ENCODE data around the gene BATF3.

BATF3 gene

DNA sequence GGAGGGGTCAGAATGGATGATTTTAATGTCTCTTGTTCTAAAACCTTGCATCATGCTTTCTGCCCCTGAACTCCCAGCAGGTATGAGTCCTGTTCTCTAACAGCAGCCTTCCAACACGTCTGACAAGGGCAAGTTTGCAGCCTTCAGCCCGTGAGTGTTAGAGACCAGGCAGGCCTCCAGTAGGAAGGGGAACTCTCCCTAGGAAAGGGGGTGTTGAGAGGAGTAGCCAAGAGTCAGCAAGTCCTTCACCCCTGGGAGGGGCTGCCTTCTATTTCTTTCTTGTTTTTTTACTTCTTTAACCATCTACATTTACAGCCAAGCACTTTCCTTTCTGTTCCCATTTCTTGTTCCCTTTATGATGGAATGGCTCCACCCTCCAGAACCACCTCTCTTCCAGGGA, 14.2 kb downstream of the BATF3 start:
- H3K27me3 ChIP-seq (ENCODE audit: control insufficient read depth in 5 of 5, insufficient read depth in 4 of 5, low read length in 5 of 5): peaks cover 0 to 6% (median 0%) of the 10 kb centered on the region in 5 donors
- no peak overlapping the region for H3K4me3 ChIP-seq (ENCODE audit: low read depth in 1 of 5, low read length in 5 of 5)

GRCh38 chr1:212684521-212685090, 15.0 kb downstream of the BATF3 start:
- peaks cover 0 to 29% (median 5%) of the 10 kb centered on the region in 5 donors for H3K4me1 ChIP-seq (ENCODE audit: control insufficient read depth in 5 of 5, insufficient read depth in 5 of 5, low read length in 5 of 5)
- H3K36me3 ChIP-seq (ENCODE audit: control insufficient read depth in 5 of 5, insufficient read depth in 5 of 5, low read length in 5 of 5): peaks cover 0 to 3% (median 0%) of the 10 kb centered on the region in 5 donors
- H3K4me3 ChIP-seq (ENCODE audit: low read depth in 1 of 5, low read length in 5 of 5): no peak overlapping the region
- H3K27ac ChIP-seq (ENCODE audit: low read depth, low read length): no peak overlapping the region
- H3K9ac ChIP-seq (ENCODE audit: low read length in 5 of 5): no peak overlapping the region
- peaks cover 0 to 6% (median 0%) of the 10 kb centered on the region in 5 donors for H3K27me3 ChIP-seq (ENCODE audit: control insufficient read depth in 5 of 5, insufficient read depth in 4 of 5, low read length in 5 of 5)
- H3K9me3 ChIP-seq (ENCODE audit: control insufficient read depth in 5 of 5, low read length in 5 of 5): no peaks in the 10 kb centered on the region

More for the DNA sequence above, 14.2 kb downstream of the BATF3 start:
- Histone ChIP-seq H3K4me1 (ENCODE audit: control insufficient read depth in 5 of 5, insufficient read depth in 5 of 5, low read length in 5 of 5) (peaks cover 0 to 29% (median 5%) of the 10 kb centered on the region in 5 donors), H3K9ac (ENCODE audit: low read length in 5 of 5) (no peak overlapping the region), H3K9me3 (ENCODE audit: control insufficient read depth in 5 of 5, low read length in 5 of 5) (no peaks in the 10 kb centered on the region), H3K36me3 (ENCODE audit: control insufficient read depth in 5 of 5, insufficient read depth in 5 of 5, low read length in 5 of 5) (peaks cover 0 to 3% (median 0%) of the 10 kb centered on the region in 5 donors), H3K27ac (ENCODE audit: low read depth, low read length) (no peak overlapping the region)

- H3K4me1 ChIP-seq (ENCODE audit: control insufficient read depth in 5 of 5, insufficient read depth in 5 of 5, low read length in 5 of 5): peaks cover 0 to 29% (median 5%) of the 10 kb centered on the region in 5 donors
Observed at GRCh38 chr1:212684076-212684475, 15.6 kb downstream of the BATF3 start.

GRCh38 chr1:212683357-212683722, 16.3 kb downstream of the BATF3 start:
- H3K27ac ChIP-seq (ENCODE audit: low read depth, low read length): no peak overlapping the region
- H3K36me3 ChIP-seq (ENCODE audit: control insufficient read depth in 5 of 5, insufficient read depth in 5 of 5, low read length in 5 of 5): peaks cover 0 to 3% (median 0%) of the 10 kb centered on the region in 5 donors
- no peaks in the 10 kb centered on the region for H3K9me3 ChIP-seq (ENCODE audit: control insufficient read depth in 5 of 5, low read length in 5 of 5)
- no peak overlapping the region for H3K9ac ChIP-seq (ENCODE audit: low read length in 5 of 5)
- H3K27me3 ChIP-seq (ENCODE audit: control insufficient read depth in 5 of 5, insufficient read depth in 4 of 5, low read length in 5 of 5): peaks cover 0 to 6% (median 0%) of the 10 kb centered on the region in 5 donors
- no peak overlapping the region for H3K4me3 ChIP-seq (ENCODE audit: low read depth in 1 of 5, low read length in 5 of 5)
- peaks cover 0 to 35% (median 5%) of the 10 kb centered on the region in 5 donors for H3K4me1 ChIP-seq (ENCODE audit: control insufficient read depth in 5 of 5, insufficient read depth in 5 of 5, low read length in 5 of 5)

More at GRCh38 chr1:212684076-212684475, 15.6 kb downstream of the BATF3 start:
- no peak overlapping the region for H3K9ac ChIP-seq (ENCODE audit: low read length in 5 of 5)
- H3K9me3 ChIP-seq (ENCODE audit: control insufficient read depth in 5 of 5, low read length in 5 of 5): no peaks in the 10 kb centered on the region
- H3K27me3 ChIP-seq (ENCODE audit: control insufficient read depth in 5 of 5, insufficient read depth in 4 of 5, low read length in 5 of 5): peaks cover 0 to 6% (median 0%) of the 10 kb centered on the region in 5 donors
- H3K36me3 ChIP-seq (ENCODE audit: control insufficient read depth in 5 of 5, insufficient read depth in 5 of 5, low read length in 5 of 5): peaks cover 0 to 3% (median 0%) of the 10 kb centered on the region in 5 donors
- H3K4me3 ChIP-seq (ENCODE audit: low read depth in 1 of 5, low read length in 5 of 5): no peak overlapping the region
- H3K27ac ChIP-seq (ENCODE audit: low read depth, low read length): no peak overlapping the region

- no peak overlapping the region for H3K27ac ChIP-seq (ENCODE audit: low read depth, low read length)
- no peak overlapping the region for H3K4me3 ChIP-seq (ENCODE audit: low read depth in 1 of 5, low read length in 5 of 5)
- H3K9me3 ChIP-seq (ENCODE audit: control insufficient read depth in 5 of 5, low read length in 5 of 5): no peaks in the 10 kb centered on the region
- no peaks in the 10 kb centered on the region for H3K36me3 ChIP-seq (ENCODE audit: control insufficient read depth in 5 of 5, insufficient read depth in 5 of 5, low read length in 5 of 5)
- no peak overlapping the region for H3K9ac ChIP-seq (ENCODE audit: low read length in 5 of 5)
- H3K4me1 ChIP-seq (ENCODE audit: control insufficient read depth in 5 of 5, insufficient read depth in 5 of 5, low read length in 5 of 5): peaks cover 0 to 39% (median 5%) of the 10 kb centered on the region in 5 donors
- peaks cover 0 to 6% (median 0%) of the 10 kb centered on the region in 5 donors for H3K27me3 ChIP-seq (ENCODE audit: control insufficient read depth in 5 of 5, insufficient read depth in 4 of 5, low read length in 5 of 5)
Observed at GRCh38 chr1:212680680-212681389, 18.8 kb downstream of the BATF3 start.

GRCh38 chr1:212678456-212679410, 20.9 kb downstream of the BATF3 start:
- peaks cover 0 to 22% (median 3%) of the 10 kb centered on the region in 5 donors for H3K4me1 ChIP-seq (ENCODE audit: control insufficient read depth in 5 of 5, insufficient read depth in 5 of 5, low read length in 5 of 5)
- H3K4me3 ChIP-seq (ENCODE audit: low read depth in 1 of 5, low read length in 5 of 5): no peak overlapping the region
- no peak overlapping the region for H3K27ac ChIP-seq (ENCODE audit: low read depth, low read length)
- H3K9ac ChIP-seq (ENCODE audit: low read length in 5 of 5): no peak overlapping the region
- H3K36me3 ChIP-seq (ENCODE audit: control insufficient read depth in 5 of 5, insufficient read depth in 5 of 5, low read length in 5 of 5): no peaks in the 10 kb centered on the region
- H3K9me3 ChIP-seq (ENCODE audit: control insufficient read depth in 5 of 5, low read length in 5 of 5): no peaks in the 10 kb centered on the region
- H3K27me3 ChIP-seq (ENCODE audit: control insufficient read depth in 5 of 5, insufficient read depth in 4 of 5, low read length in 5 of 5): peaks cover 0 to 3% (median 0%) of the 10 kb centered on the region in 5 donors

- no peak overlapping the region for H3K27ac ChIP-seq (ENCODE audit: low read depth, low read length)
- no peak overlapping the region for H3K9ac ChIP-seq (ENCODE audit: low read length in 5 of 5)
- no peaks in the 10 kb centered on the region for H3K9me3 ChIP-seq (ENCODE audit: control insufficient read depth in 5 of 5, low read length in 5 of 5)
- peaks cover 0 to 12% (median 0%) of the 10 kb centered on the region in 5 donors for H3K4me1 ChIP-seq (ENCODE audit: control insufficient read depth in 5 of 5, insufficient read depth in 5 of 5, low read length in 5 of 5)
- H3K27me3 ChIP-seq (ENCODE audit: control insufficient read depth in 5 of 5, insufficient read depth in 4 of 5, low read length in 5 of 5): no peaks in the 10 kb centered on the region
- no peak overlapping the region for H3K4me3 ChIP-seq (ENCODE audit: low read depth in 1 of 5, low read length in 5 of 5)
- H3K36me3 ChIP-seq (ENCODE audit: control insufficient read depth in 5 of 5, insufficient read depth in 5 of 5, low read length in 5 of 5): no peaks in the 10 kb centered on the region
Observed at GRCh38 chr1:212677573-212677972, 22.1 kb downstream of the BATF3 start.

DNA sequence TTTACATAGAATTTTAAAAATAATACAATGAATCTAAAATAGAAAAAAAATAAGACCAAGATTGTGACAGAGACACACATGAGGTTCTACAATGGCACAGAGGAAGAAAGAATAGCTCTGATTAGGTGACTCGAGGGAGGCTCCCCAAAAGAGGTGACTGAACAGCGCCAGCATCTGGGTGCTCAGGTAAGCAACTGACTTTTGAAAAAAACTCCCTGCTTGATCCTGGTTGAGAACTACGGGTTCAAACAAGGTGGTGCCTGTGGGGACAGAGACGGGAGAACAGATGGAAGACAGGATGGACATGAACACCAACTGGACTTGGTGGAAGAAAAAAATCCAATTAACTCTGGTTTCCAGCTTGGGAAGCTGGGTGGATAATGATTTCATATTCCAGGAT, 22.5 kb downstream of the BATF3 start:
- no peak overlapping the region for H3K27ac ChIP-seq (ENCODE audit: low read depth, low read length)
- no peaks in the 10 kb centered on the region for H3K36me3 ChIP-seq (ENCODE audit: control insufficient read depth in 5 of 5, insufficient read depth in 5 of 5, low read length in 5 of 5)
- no peaks in the 10 kb centered on the region for H3K9me3 ChIP-seq (ENCODE audit: control insufficient read depth in 5 of 5, low read length in 5 of 5)
- peaks cover 0 to 10% (median 0%) of the 10 kb centered on the region in 5 donors for H3K4me1 ChIP-seq (ENCODE audit: control insufficient read depth in 5 of 5, insufficient read depth in 5 of 5, low read length in 5 of 5)
- H3K4me3 ChIP-seq (ENCODE audit: low read depth in 1 of 5, low read length in 5 of 5): no peak overlapping the region
- H3K9ac ChIP-seq (ENCODE audit: low read length in 5 of 5): no peak overlapping the region
- H3K27me3 ChIP-seq (ENCODE audit: control insufficient read depth in 5 of 5, insufficient read depth in 4 of 5, low read length in 5 of 5): no peaks in the 10 kb centered on the region

DNA sequence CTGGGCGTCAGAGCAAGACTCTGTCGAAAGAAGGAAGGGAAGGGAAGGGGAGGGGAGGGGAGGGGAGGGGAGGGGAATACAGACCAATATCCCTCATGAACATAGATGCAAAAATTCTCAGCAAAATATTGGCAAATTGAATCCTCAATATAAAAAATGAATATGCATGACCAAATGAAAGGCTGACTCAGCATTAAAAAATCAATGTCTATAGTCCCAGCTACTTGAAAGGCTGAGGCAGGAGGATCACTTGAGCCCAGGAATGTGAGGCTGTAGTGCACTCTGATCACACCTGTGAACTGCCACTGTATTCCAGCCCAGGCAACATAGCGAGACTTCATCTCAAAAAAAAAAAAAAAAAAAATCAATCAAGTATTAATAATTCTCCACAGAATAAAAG, 24.0 kb downstream of the BATF3 start:
- no peaks in the 10 kb centered on the region for H3K9me3 ChIP-seq (ENCODE audit: control insufficient read depth in 5 of 5, low read length in 5 of 5)
- no peak overlapping the region for H3K27ac ChIP-seq (ENCODE audit: low read depth, low read length)
- H3K36me3 ChIP-seq (ENCODE audit: control insufficient read depth in 5 of 5, insufficient read depth in 5 of 5, low read length in 5 of 5): no peaks in the 10 kb centered on the region
- no peak overlapping the region for H3K4me3 ChIP-seq (ENCODE audit: low read depth in 1 of 5, low read length in 5 of 5)
- peaks cover 0 to 21% (median 5%) of the 10 kb centered on the region in 5 donors for H3K4me1 ChIP-seq (ENCODE audit: control insufficient read depth in 5 of 5, insufficient read depth in 5 of 5, low read length in 5 of 5)
- H3K9ac ChIP-seq (ENCODE audit: low read length in 5 of 5): no peak overlapping the region
- H3K27me3 ChIP-seq (ENCODE audit: control insufficient read depth in 5 of 5, insufficient read depth in 4 of 5, low read length in 5 of 5): peaks cover 0 to 4% (median 0%) of the 10 kb centered on the region in 5 donors
